IMR-90 (cell line): Measurements from ENCODE around the gene LYZ. TPM values are rescaled to one million over a fixed set of nuclear protein-coding genes. Genes with fewer than 3 reads are reported as not detected.

Experiments
- ATAC-seq: fragments of 200-7000 bp; cut with Tn5 transposase; 2 replicates; pipeline ENCODE4 v1.9.1; 2020; ENCODE audit warnings: low read depth, mild to moderate bottlenecking, moderate library complexity
- BruUV-seq: library from RNA; stranded (reverse); fragments of 400-500 nt; replicated peaks from 2 replicates; lab custom pipeline; 2021; lab: Mats Ljungman, UMichigan
- CTCF ChIA-PET: fragments of 300-600 bp; formaldehyde crosslinking; extraction: SDS; loops from one replicate; lab custom pipeline; 2021; ENCODE audit warnings: antibody characterized with exemption; lab: Yijun Ruan, JAX
- POLR2A ChIA-PET: fragments of 300-600 bp; sonication (Branson Sonifier 250); formaldehyde crosslinking; loops from one replicate; lab custom pipeline; 2022; ENCODE audit warnings: antibody characterized with exemption; ENCODE audit not compliant: unreplicated experiment; lab: Charles Lee
- DNase-seq: peaks from one replicate; pipeline ENCODE4 v3.0.0; 2013
- H2AFZ ChIP-seq: replicated peaks from 2 replicates; pipeline ENCODE3; 2013; ENCODE audit warnings: low read length, mild to moderate bottlenecking; ENCODE audit not compliant: poor library complexity
- H2AK5ac ChIP-seq: 2 replicates; pipeline ENCODE4 v1.6.1; 2013; ENCODE audit warnings: low read depth, low read length, inconsistent platforms
- H2AK9ac ChIP-seq: replicated peaks from 2 replicates; pipeline ENCODE3; 2013; ENCODE audit warnings: mild to moderate bottlenecking, low read depth, low read length, moderate library complexity; ENCODE audit not compliant: poor library complexity
- H2BK120ac ChIP-seq: 2 replicates; pipeline ENCODE4 v1.6.1; 2013; ENCODE audit warnings: low read depth, low read length, inconsistent platforms
- H2BK15ac ChIP-seq: 3 replicates; pipeline ENCODE4 v1.6.1; 2013; ENCODE audit warnings: low read depth, low read length, inconsistent platforms
- H2BK20ac ChIP-seq: 2 replicates; pipeline ENCODE4 v1.6.1; 2013; ENCODE audit warnings: low read depth, mild to moderate bottlenecking, inconsistent platforms, low read length, moderate library complexity
- H2BK5ac ChIP-seq: 2 replicates; pipeline ENCODE4 v1.6.1; 2013; ENCODE audit warnings: mild to moderate bottlenecking, low read depth, low read length, inconsistent platforms; ENCODE audit not compliant: poor library complexity, severe bottlenecking
- H3K14ac ChIP-seq: replicated peaks from 2 replicates; pipeline ENCODE4 v1.6.1; 2013; ENCODE audit warnings: low read depth, low read length, inconsistent platforms
- H3K18ac ChIP-seq: 2 replicates; pipeline ENCODE4 v1.6.1; 2013; ENCODE audit warnings: low read depth, low read length, control low read depth
- H3K23ac ChIP-seq: 2 replicates; pipeline ENCODE4 v1.6.1; 2013; ENCODE audit warnings: low read depth, low read length, inconsistent platforms
- H3K27ac ChIP-seq: 2 replicates; pipeline ENCODE4 v1.5.1; 2013; ENCODE audit warnings: mild to moderate bottlenecking, control low read depth, low read length; ENCODE audit not compliant: insufficient read depth
- H3K27me3 ChIP-seq: 2 replicates; pipeline ENCODE4 v1.6.1; 2013; ENCODE audit warnings: low read length; ENCODE audit not compliant: control insufficient read depth, insufficient read depth
- H3K36me3 ChIP-seq: 2 replicates; pipeline ENCODE4 v1.6.1; 2013; ENCODE audit warnings: low read length, mixed read lengths; ENCODE audit not compliant: control insufficient read depth, insufficient read depth
- H3K4ac ChIP-seq: 2 replicates; pipeline ENCODE4 v1.6.1; 2013; ENCODE audit warnings: low read depth, low read length, inconsistent platforms
- H3K4me1 ChIP-seq: 2 replicates; pipeline ENCODE4 v1.6.1; 2013; ENCODE audit warnings: low read length, mixed read lengths; ENCODE audit not compliant: control insufficient read depth, insufficient read depth
- H3K4me2 ChIP-seq: 2 replicates; pipeline ENCODE4 v1.6.1; 2013; ENCODE audit warnings: low read depth, mild to moderate bottlenecking, control low read depth, low read length, moderate library complexity
- H3K4me3 ChIP-seq: 2 replicates; pipeline ENCODE4 v1.5.1; 2013; ENCODE audit warnings: low read depth, mild to moderate bottlenecking, control low read depth, low read length, moderate library complexity; ENCODE audit not compliant: insufficient read depth
- H3K56ac ChIP-seq: 2 replicates; pipeline ENCODE4 v1.6.1; 2013; ENCODE audit warnings: low read length, inconsistent platforms; ENCODE audit not compliant: insufficient read depth; ENCODE audit errors: extremely low read depth
- H3K79me1 ChIP-seq, 2 experiments: 2 replicates each; pipeline ENCODE4 v1.6.1; 2013; ENCODE audit warnings: low read length in 2 of 2, inconsistent platforms in 1 of 2, low read depth in 1 of 2
- H3K9ac ChIP-seq: 2 replicates; pipeline ENCODE4 v1.6.1; 2013; ENCODE audit warnings: low read depth, low read length, control low read depth
- H3K9me1 ChIP-seq: 2 replicates; pipeline ENCODE4 v1.6.1; 2013; ENCODE audit warnings: low read length, inconsistent platforms; ENCODE audit not compliant: insufficient read depth
- H3K9me3 ChIP-seq: 2 replicates; pipeline ENCODE4 v1.6.1; 2013; ENCODE audit warnings: low read length; ENCODE audit not compliant: control insufficient read depth, insufficient read depth
- H4K20me1 ChIP-seq: 2 replicates; pipeline ENCODE4 v1.6.1; 2013; ENCODE audit warnings: low read length, inconsistent platforms; ENCODE audit not compliant: insufficient read depth
- H4K5ac ChIP-seq: 2 replicates; pipeline ENCODE4 v1.6.1; 2013; ENCODE audit warnings: mild to moderate bottlenecking, low read depth, low read length, control low read depth
- H4K8ac ChIP-seq, 2 experiments: 2 replicates each; pipeline ENCODE4 v1.6.1; 2013; ENCODE audit warnings: low read depth in 2 of 2, low read length in 2 of 2, control low read depth in 1 of 2, inconsistent platforms in 1 of 2
- H4K91ac ChIP-seq: 2 replicates; pipeline ENCODE4 v1.6.1; 2013; ENCODE audit warnings: low read depth, low read length, inconsistent platforms; ENCODE audit not compliant: insufficient read depth
- CTCF ChIP-seq: conservative IDR thresholded peaks from 2 replicates; pipeline ENCODE4 v1.5.1; 2012; ENCODE audit warnings: mild to moderate bottlenecking, low read depth, low read length, improper control_type of control experiment
- NFE2L2 ChIP-seq: fragments of 150-350 bp; IDR thresholded peaks from 2 replicates; pipeline ENCODE4 v1.6.1; 2016; ENCODE audit warnings: low read depth, mild to moderate bottlenecking, low read length
- RAD21 ChIP-seq: IDR thresholded peaks from 2 replicates; pipeline ENCODE4 v1.6.1; 2012; ENCODE audit warnings: low read length, improper control_type of control experiment
- SMC3 ChIP-seq: fragments of 150-350 bp; IDR thresholded peaks from 2 replicates; pipeline ENCODE4 v1.6.1; 2016; ENCODE audit warnings: low read depth, mild to moderate bottlenecking, antibody characterized with exemption, low read length, moderate library complexity
- WGBS, 2 experiments: methylation state at CpG; one replicate each; pipeline versions ENCODE4 v1.1.5 to v1.1.7; 2013; ENCODE audit warnings: missing lambda C conversion rate in 2 of 2; ENCODE audit not compliant: insufficient read length in 1 of 2; ENCODE audit errors: extremely low coverage in 2 of 2; 5-methylcytosine and 5-hydroxymethylcytosine counted together
- dilution Hi-C: fragments of 300-500 bp; cut with HindIII; formaldehyde crosslinking; loops from one replicate; pipeline ENCODE4 v1.14.3; 2018; ENCODE audit warnings: low sequenced_read_pairs; ENCODE audit not compliant: unreplicated experiment
- in situ Hi-C: fragments of 300-500 bp; cut with MboI; formaldehyde crosslinking; loops from 3 replicates; pipeline ENCODE4 v1.14.3; 2019; ENCODE audit warnings: low sequenced_read_pairs, inconsistent platforms, mixed read lengths
- intact Hi-C: fragments of 100-400 bp; cut with micrococcal nuclease; formaldehyde crosslinking; loops from 2 replicates; pipeline ENCODE4 v1.10.0; 2022
- polyA plus RNA-seq, 3 experiments: library from polyadenylated mRNA; depleted of rRNA; stranded (reverse); fragments of >200 nt; gene quantifications; 2 replicates each; pipeline ENCODE4 v1.2.3, GENCODE V29; 2012; ENCODE audit warnings: low replicate concordance in 1 of 3
- total RNA-seq: library from RNA; depleted of rRNA; stranded (reverse); fragments of >200 nt; gene quantifications from 2 replicates; pipeline ENCODE4 v1.2.3, GENCODE V29; 2012

The LYZ gene
- total and polyA plus RNA-seq, 2 of the 4 experiments (the other 2 are of a cell fraction): not detected

- no peak overlapping the region for H2BK15ac ChIP-seq
- H2BK20ac ChIP-seq: no peak overlapping the region
- no peak overlapping the region for H3K56ac ChIP-seq
- intact Hi-C loops (loop anchor here (1.0 to 5.0 kb wide), 4 partner anchors 82 to 199 kb away; partner anchors contain the start of genes CCT2 and FRS2), dilution Hi-C loops (no loop called here), in situ Hi-C loops (loop anchor here (5.0 kb wide), 1 partner anchor 184 kb away; no protein-coding TSS in a partner anchor)
- H3K4me2 ChIP-seq: no peak overlapping the region
- no peaks in the 10 kb centered on the region for H3K27me3 ChIP-seq
- H3K79me1 ChIP-seq: peaks cover 4 to 5% of the 10 kb centered on the region in 2 experiments; a peak in 1 of 4 replicates
- H3K4me3 ChIP-seq: no peak overlapping the region
- H4K5ac ChIP-seq: no peak overlapping the region
- H2BK120ac ChIP-seq: no peak overlapping the region
- DNase-seq: peak; percentile 81
- no peak overlapping the region for H3K9ac ChIP-seq
- no peaks in the 10 kb centered on the region for H3K36me3 ChIP-seq
- no peak overlapping the region for H4K8ac ChIP-seq
- H3K4me1 ChIP-seq: no peaks in the 10 kb centered on the region; the same call in 1 of the 2 replicates
- no TSS peak for BruUV-seq
- peak; percentile 81 for ATAC-seq
- no CpG with 5 or more reads among the region's 1 CpG for WGBS, 2 experiments
- H3K4ac ChIP-seq: no peak overlapping the region
- TF ChIP-seq CTCF (peak; percentile 88), SMC3 (peak; percentile 86), RAD21 (peak; percentile 84), NFE2L2 (no peak)
- H2AK9ac ChIP-seq: no peak overlapping the region
- H4K20me1 ChIP-seq: no peaks in the 10 kb centered on the region
- no peak overlapping the region for H3K18ac ChIP-seq
- peak overlapping the region; percentile 36 for H2BK5ac ChIP-seq
- H3K9me1 ChIP-seq: 0 out of 2 replicates have a peak, but pooled peaks cover 3% of the 10 kb centered on the region
- H3K14ac ChIP-seq: no peak overlapping the region
- CTCF ChIA-PET: interaction anchor here (0.6 to 0.8 kb wide), 4 partner anchors 82 to 491 kb away, joined by 3 read pairs; partner anchors contain the start of gene FRS2
- H3K27ac ChIP-seq: no peak overlapping the region
- POLR2A ChIA-PET: no interaction called here
- H3K9me3 ChIP-seq: no peaks in the 10 kb centered on the region
- H4K91ac ChIP-seq: no peak overlapping the region
- no peak overlapping the region for H2AFZ ChIP-seq
- no peak overlapping the region for H3K23ac ChIP-seq
- H2AK5ac ChIP-seq: no peak overlapping the region
Observed at GRCh38 chr12:69388371-69388770, 40.2 kb downstream of the LYZ start.
